ENCODE measurements around the gene ZNF547. TPM values are rescaled to one million over a fixed set of nuclear protein-coding genes. Genes with fewer than 3 reads are reported as not detected.
A peak's percentile ranks its signal among the peaks of the same experiment; 100 is the strongest.

Gene ZNF547
- polyA plus RNA-seq (2011; rRNA removed) (3.3 and 3.7 TPM in 2 replicates), polyA minus RNA-seq (2011; rRNA and poly(A)+ RNA removed) (5.6 and 12.2 TPM in 2 replicates)

DNA sequence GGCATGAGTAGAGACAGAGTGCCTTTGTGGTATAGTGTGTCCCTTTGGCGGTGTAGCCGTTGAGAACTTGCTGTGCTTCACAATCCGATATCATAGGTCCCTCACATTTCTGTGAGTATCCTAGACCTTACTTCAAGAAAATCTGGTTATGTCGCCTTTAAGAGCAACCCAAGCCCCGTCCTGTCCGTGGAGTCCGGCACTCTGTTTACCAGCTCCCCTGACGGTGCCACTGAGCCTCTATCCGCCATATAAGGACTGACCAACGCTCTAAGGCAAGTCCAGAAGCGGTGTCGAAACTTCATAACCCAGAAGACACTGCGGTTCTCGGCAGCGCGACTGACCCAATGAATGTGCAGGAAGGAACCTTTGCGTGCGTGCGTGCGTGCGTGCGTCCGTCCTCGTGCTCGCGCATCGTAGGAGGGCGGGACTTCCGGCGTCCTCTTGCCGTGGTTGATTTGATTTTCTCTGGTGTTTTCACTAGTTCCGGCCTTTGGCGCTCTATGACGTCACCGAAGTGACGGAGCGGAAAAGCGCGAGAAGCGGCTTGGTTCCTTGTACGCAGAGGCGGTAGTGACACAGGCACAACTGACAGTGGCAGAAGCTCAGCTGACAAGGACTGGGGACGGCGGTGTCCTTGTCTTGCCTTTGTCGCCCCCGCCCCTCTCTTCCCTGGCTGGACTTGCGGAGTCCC is at the start of gene ZNF547, which contains the start of gene TRAPPC2B:
TSS of gene ZNF547 (plus strand) at position 555 of the 691 bp plus-strand sequence. CDS start 5,005 bp downstream, outside the sequence.
TSS of gene TRAPPC2B (plus strand) at position 555 of the 691 bp plus-strand sequence. CDS start 1,283 bp downstream, outside the sequence.
- Histone ChIP-seq H3K9me3 (ENCODE audit: control insufficient read depth, insufficient read depth, low read length) (no peaks in the 10 kb centered on the region; the same call in 1 of the 2 replicates), H3K27me3 (ENCODE audit: control insufficient read depth, insufficient read depth, low read length) (no peaks in the 10 kb centered on the region), H3K27ac (ENCODE audit: low read depth, low read length) (peak within 1 kb of the TSS; percentile 92), H3K4me3 (ENCODE audit: low read depth, low read length) (peak within 1 kb of the TSS; percentile 81)
- CTCF ChIA-PET = interaction anchor here (0.9 kb wide), 1 partner anchor 12 kb away, joined by 3 read pairs; the partner anchor contains the start of gene ZNF304
- POLR2A ChIA-PET = interaction anchor here (0.6 to 1.4 kb wide), 4 partner anchors 26 to 629 kb away, joined by 3 to 5 read pairs (median 4); partner anchors contain the start of genes ZNF548 and ZNF749
- peak; percentile 99 for DNase-seq (ENCODE audit: low read depth, low spot score)
- no peak for TF ChIP-seq CTCF (IDR thresholded peaks at IDR 0.05; ENCODE audit: low read depth, low read length)

DNA sequence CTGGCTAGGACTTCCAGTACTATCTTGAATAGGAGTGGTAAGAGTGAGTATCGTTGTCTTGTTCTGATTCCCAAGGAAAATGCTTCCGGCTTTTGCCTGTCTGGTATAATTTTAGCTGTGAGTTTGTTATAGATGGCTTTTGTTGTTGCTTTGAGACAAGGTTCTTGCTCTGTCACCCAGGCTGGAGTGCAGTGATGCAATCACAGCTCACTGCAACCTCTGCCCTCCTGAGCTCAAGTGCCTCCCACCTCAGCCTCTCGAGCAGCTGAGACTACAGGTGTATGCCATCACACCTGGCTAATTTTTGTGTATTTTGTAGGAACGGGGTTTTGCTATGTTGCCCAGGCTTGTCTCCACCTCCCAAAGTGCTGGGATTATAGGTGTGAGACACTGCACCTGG is 49.2 kb upstream of the ZNF547 start:
- H3K4me3 ChIP-seq (ENCODE audit: low read depth, low read length) = no peak overlapping the region
- TF ChIP-seq CTCF (IDR thresholded peaks at IDR 0.05; ENCODE audit: low read depth, low read length) = no peak
- ChIA-PET POLR2A (no interaction called here), CTCF (no interaction called here)
- H3K27ac ChIP-seq (ENCODE audit: low read depth, low read length) = no peak overlapping the region
- DNase-seq (ENCODE audit: low read depth, low spot score) = no peak
- no peaks in the 10 kb centered on the region for H3K9me3 ChIP-seq (ENCODE audit: control insufficient read depth, insufficient read depth, low read length)
- peaks cover 12% of the 10 kb centered on the region for H3K27me3 ChIP-seq (ENCODE audit: control insufficient read depth, insufficient read depth, low read length)

GRCh38 chr19:57317503-57317902 is 45.8 kb upstream of the ZNF547 start:
- DNase-seq (ENCODE audit: low read depth, low spot score) = no peak
- CTCF ChIA-PET = interaction anchor here (1.6 kb wide), 1 partner anchor 15 kb away, joined by 5 read pairs; no protein-coding TSS in a partner anchor
- H3K9me3 ChIP-seq (ENCODE audit: control insufficient read depth, insufficient read depth, low read length) = peaks cover 4% of the 10 kb centered on the region; the same call in 1 of the 2 replicates
- H3K4me3 ChIP-seq (ENCODE audit: low read depth, low read length) = peak overlapping the region; percentile 36; the same call in 1 of the 2 replicates
- no peak overlapping the region for H3K27ac ChIP-seq (ENCODE audit: low read depth, low read length)
- H3K27me3 ChIP-seq (ENCODE audit: control insufficient read depth, insufficient read depth, low read length) = peaks cover 12% of the 10 kb centered on the region
- TF ChIP-seq CTCF (IDR thresholded peaks at IDR 0.05; ENCODE audit: low read depth, low read length) = no peak
- POLR2A ChIA-PET = interaction anchor here (0.9 kb wide), 1 partner anchor 15 kb away, joined by 10 read pairs; no protein-coding TSS in a partner anchor

DNA sequence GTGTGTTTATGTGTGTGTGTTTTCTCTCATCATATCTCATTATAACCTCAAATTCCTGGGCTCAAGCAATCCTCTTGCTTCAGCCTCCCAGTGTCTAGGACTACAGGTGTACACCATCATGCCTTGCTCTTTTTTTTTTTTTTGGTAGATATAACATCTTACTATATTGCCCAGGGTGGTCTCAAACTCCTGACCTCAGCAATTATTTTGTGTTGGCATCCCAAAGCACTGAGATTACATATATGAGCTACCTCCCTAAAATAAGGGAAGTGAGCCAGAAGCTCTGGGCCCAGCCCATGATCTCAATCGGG is 43.5 kb upstream of the ZNF547 start:
- CTCF ChIA-PET = interaction anchor here (0.6 kb wide), 1 partner anchor 75 kb away, joined by 3 read pairs; no protein-coding TSS in a partner anchor
- POLR2A ChIA-PET = interaction anchor here (0.6 to 0.7 kb wide), 3 partner anchors 18 to 128 kb away, joined by 3 to 7 read pairs (median 7); no protein-coding TSS in a partner anchor

More for the DNA sequence above, 43.5 kb upstream of the ZNF547 start:
- H3K9me3 ChIP-seq (ENCODE audit: control insufficient read depth, insufficient read depth, low read length) = peaks cover 4% of the 10 kb centered on the region; the same call in 1 of the 2 replicates
- no peak for DNase-seq (ENCODE audit: low read depth, low spot score)
- peak overlapping the region; percentile 81 for H3K27ac ChIP-seq (ENCODE audit: low read depth, low read length)
- no peak for TF ChIP-seq CTCF (IDR thresholded peaks at IDR 0.05; ENCODE audit: low read depth, low read length)
- H3K4me3 ChIP-seq (ENCODE audit: low read depth, low read length) = peak overlapping the region; percentile 85
- peaks cover 4% of the 10 kb centered on the region for H3K27me3 ChIP-seq (ENCODE audit: control insufficient read depth, insufficient read depth, low read length)
